HG03354 (cell line): ENCODE results near the gene INO80C.

Experiments
- ATAC-seq: cut with Tn5 transposase; IDR thresholded peaks from one replicate; pipeline ENCODE4 v1.9.1; 2021; ENCODE audit warnings: mild to moderate bottlenecking; ENCODE audit not compliant: unreplicated experiment, poor library complexity, severe bottlenecking

The INO80C gene

DNA sequence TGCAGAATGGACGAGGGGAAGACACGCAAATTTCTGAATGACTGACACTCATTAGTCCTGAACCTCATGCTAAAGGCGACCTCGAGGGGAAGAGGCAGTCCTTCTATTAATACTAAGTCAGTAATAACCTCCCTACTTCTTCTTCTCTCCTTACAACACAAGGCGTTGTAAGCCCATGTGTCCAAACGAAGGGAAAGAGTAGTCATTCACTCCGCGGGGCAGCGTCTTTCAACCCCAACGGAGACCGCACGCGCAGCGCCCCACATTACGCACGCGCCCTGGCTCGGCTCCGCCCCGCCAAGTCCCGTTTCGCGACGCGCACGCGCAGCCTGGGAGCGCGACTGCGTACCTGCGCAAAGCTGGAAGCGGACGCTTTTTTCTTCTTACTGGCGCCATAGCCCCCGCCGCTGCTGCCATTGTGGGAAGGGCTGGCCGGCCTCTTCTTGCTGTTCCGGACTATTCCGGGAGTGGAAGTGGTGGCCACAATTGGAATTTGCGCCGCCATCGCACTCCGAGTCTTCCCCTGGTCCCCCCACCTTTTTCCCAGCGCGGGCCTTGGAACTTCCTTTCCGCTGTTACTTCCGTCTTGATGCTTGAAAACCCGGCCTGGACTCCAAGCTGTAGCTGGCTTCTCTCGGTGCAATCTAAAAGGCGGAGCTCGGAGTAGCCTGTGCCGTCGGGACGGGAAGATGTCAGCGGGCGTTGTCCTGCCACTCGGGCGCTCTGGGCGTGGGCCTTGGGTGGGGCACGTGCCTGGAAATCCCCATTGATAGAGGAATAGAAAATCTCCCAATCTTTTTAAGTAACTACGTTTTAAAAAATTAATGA is at the start of gene INO80C:
INO80C (minus strand) TSS at position 591 of the 828 bp plus-strand sequence; CDS start at position 505, 86 bp downstream.
- ATAC-seq = peak; percentile 95

- no peak for ATAC-seq
Observed at GRCh38 chr18:35547008-35547605, 49.3 kb upstream of the INO80C start.

GRCh38 chr18:35542356-35542755 is 44.6 kb upstream of the INO80C start:
- no peak for ATAC-seq

DNA sequence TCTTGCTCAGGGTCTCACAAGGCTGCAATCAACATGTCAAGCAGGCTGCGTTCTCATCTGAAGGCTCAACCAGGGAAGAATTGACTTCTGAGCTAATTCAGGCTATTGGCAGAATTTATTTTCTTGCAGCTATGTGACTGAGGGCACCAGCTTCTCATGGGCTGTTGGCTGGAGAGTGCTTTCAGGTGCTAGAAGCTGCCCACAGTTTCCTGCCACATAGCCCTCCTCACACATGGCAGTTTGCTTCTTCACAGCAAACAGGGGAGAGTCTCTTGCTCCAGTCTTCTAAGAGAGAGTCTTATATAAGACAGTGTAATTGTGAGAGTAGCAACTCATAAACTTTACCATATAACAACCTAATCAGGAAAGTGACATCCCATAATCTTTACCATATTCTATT is 37.5 kb upstream of the INO80C start:
- no peak for ATAC-seq

GRCh38 chr18:35533916-35534405 is 36.2 kb upstream of the INO80C start:
- ATAC-seq = no peak

- no peak for ATAC-seq
Observed at GRCh38 chr18:35528749-35529274, 31.1 kb upstream of the INO80C start.

DNA sequence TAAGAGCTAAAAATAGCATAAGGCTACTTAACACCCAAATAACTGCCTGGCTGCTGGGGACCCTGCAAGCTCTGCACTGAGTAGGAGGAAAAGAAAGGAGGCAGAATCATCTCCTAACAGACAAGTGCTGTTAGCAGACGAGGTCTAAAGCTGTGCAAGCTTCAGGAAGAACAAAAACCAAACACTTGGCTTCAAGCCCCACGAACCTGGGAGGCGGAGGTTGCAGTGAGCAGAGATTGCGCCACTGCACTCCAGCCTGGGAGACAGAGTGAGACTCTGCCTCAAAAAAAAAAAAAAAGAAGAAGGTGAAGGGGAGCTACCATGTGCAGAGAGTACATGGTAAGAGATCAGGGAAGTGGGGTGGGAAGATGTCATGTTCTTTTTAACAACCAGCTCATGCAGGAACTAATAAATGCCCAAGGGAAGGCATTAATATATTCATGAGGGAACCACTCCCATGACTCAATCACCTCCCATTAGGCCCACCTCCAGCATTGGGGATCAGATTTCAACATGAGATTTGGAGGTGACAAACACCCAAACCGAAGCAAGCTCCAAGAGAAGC is 28.8 kb upstream of the INO80C start:
- no peak for ATAC-seq

DNA sequence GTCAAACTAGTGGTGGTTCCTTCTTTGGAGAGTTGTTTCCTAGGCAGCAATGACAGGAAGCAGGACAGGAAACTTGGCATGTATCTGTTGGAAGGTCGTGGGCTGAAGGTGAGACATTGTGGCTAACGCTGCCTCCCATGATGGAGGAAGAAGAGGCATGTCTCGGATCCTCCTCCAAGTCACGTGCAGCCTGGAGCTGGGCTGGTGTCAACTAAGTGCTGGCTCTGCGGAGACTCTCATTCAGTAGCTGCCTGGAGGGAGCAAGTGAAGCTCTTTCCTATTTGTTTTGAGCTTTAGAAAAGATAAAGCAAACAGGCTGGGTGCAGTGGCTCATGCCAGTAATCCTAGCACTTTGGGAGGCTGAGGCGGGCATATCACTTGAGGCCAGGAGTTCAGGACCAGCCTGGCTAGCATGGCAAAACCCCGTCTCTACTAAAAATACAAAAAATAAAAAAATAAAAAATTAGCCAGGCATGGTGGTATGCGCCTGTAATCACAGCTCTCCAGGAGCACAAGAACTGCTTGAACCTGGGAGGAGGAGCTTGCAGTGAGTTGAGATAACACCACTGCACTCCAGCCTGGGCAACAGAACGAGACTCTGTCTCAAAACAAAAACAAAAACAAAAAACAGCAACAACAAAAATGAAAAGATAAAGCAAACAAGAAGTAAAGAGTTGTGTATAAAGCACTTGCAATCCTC is 28.2 kb upstream of the INO80C start:
- ATAC-seq = no peak

- no peak for ATAC-seq
Observed at GRCh38 chr18:35524226-35524625, 26.5 kb upstream of the INO80C start.

DNA sequence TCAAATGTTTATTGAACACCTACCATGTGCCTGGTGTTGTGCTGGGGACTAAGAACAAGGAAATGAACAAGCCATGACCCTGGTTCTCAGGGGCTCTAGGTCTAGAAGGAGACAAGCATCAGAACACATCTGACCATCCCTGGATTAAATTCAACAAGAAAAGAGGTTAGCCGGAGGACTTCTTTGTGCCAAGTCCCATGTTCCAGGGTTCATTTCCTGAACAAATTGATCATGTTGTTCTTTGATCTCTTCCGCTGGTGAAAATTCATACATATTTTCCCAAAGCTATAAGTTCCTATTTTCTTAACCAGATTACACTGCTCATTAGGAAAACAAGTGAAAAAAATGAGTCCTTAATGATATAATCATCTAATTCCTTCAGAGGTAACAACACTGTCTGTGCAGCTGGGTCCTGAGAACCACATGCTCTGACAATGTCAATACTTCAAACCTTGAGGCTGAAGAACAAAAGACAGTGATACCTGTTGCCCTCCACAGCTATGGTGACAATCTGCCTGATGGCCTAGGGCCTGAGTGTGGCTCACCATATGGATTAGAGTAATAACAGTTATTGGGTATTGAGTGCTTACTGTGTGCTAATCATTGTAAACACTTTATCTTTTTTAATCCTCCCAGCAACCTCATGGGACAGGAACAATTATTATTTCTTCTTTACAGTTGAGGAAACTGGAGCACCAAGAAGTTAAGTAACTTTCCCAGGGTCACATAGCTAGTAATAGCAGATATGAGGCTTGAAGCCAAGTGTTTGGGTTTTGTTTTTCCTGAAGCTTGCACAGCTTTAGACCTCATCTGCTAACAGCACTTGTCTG is 24.6 kb upstream of the INO80C start:
- no peak for ATAC-seq

- no peak for ATAC-seq
Observed at GRCh38 chr18:35521133-35521532, 23.4 kb upstream of the INO80C start.

- no peak for ATAC-seq
Observed at GRCh38 chr18:35519148-35519899, 21.6 kb upstream of the INO80C start.

- ATAC-seq = no peak
Observed at GRCh38 chr18:35517715-35518114, 20.0 kb upstream of the INO80C start.

DNA sequence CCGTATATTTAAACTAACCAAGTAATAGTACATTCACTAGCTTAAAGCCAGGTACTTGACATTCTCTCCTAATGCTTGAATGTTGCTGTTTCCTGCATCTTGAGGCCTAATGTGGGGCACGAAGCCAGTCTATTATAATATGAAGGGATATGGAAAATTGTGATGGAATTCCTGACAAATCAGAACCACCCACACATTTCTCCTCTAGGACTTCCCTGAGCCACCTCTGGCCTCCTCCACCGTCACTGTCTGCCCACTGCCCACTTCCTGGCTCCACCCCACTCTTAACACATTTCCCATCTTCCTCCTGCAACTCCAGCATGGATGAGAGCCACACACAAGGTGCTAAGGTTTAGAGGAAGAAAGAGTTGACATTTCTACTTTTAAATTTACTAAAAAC is 19.0 kb upstream of the INO80C start:
- no peak for ATAC-seq

GRCh38 chr18:35516351-35516750 is 18.6 kb upstream of the INO80C start:
- no peak for ATAC-seq

DNA sequence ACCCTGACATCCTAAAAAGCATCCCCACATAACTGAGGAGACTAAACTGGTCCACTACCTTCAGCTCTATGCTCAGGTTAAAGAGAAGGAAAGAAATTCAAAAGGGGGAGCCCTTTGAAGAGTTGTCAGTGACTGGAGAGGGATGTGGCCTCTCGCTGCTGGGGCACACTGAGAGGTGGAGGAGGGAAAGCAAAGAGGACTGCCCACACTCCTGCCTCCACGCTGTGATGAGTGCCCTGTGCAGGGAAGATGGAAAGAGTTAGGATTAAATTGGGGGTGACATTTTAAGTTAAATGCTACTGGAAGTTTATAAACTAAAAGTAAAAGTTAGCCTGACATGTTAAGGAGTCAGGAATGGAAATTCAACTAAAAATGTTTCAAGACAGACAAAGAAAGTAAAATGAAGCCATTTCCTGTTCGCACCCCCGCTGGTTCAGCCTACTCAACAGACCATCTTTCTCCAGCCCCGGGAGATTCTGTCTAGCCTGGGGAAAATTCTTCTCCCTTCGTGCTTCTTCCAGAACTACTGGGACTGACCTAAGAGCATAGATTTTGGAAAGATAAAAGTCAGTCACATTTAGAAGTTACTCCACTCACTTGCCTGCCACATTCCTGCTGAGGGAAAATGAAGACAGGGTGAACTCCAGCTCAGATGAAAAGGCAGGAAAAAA is 17.8 kb upstream of the INO80C start:
- no peak for ATAC-seq

DNA sequence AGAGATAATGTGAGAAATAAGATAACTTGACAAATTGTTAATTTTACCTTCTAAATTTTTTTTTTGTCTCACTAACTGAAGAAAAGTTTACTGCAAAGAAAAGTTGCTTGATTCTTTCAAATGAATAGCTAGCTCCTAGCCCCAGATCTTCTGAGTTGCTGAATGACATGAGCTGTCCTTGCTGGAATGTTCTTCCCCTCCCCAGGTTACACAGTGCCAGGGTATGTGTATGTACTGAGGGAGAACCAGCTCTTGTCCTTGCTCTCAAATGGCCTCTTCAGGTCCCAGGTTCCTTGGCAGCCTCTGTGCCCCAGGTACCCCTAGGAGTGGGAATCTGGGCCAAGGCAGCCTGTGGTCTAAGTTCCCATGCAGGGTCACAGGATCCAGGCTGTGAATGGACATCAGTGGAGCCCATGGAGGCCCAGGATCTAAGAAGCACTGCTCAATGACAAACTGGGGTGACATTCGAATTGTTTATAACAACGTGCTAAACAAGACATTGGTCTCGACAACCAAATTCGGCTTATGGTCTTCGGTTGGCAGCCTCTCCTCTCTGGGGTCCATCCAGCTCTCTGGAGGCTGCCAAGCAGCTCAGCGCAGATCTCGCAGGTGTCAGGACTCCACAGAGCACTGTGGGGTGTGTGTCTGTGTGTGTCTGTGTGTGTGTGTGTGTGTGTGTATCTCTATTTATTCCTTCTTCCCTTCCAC is 17.1 kb upstream of the INO80C start:
- ATAC-seq = no peak
